AG04450 (cell line): Measurements from ENCODE around the gene ZCCHC2. TPM values are rescaled to one million over a fixed set of nuclear protein-coding genes. Genes with fewer than 3 reads are reported as not detected.

Source experiments
- CTCF ChIA-PET: fragments of 300-600, 350-600 bp; formaldehyde crosslinking; extraction: SDS; loops from one replicate; lab custom pipeline; 2022; ENCODE audit warnings: antibody characterized with exemption, inconsistent platforms; lab: Charles Lee
- POLR2A ChIA-PET: fragments of 350-600 bp; formaldehyde crosslinking; extraction: SDS; loops from one replicate; lab custom pipeline; 2021; ENCODE audit warnings: antibody characterized with exemption, inconsistent platforms; lab: Yijun Ruan, JAX
- DNase-seq: peaks from one replicate; pipeline ENCODE4 v3.0.0-alpha.2; 2011; ENCODE audit warnings: low read depth, low spot score
- H3K27ac ChIP-seq: one replicate; pipeline ENCODE4 v1.5.1; 2012; ENCODE audit warnings: low read depth, low read length, control low read depth
- H3K27me3 ChIP-seq: one replicate; pipeline ENCODE4 v1.6.0; 2012; ENCODE audit warnings: low read length; ENCODE audit not compliant: control insufficient read depth, insufficient read depth
- H3K4me3 ChIP-seq: 2 replicates; pipeline ENCODE4 v1.5.1; 2011; ENCODE audit warnings: mild to moderate bottlenecking, low read depth, low read length, control low read depth
- H3K9me3 ChIP-seq: 2 replicates; pipeline ENCODE4 v1.5.1; 2012; ENCODE audit warnings: low read length; ENCODE audit not compliant: control insufficient read depth, insufficient read depth
- CTCF ChIP-seq: IDR thresholded peaks from 2 replicates; pipeline ENCODE4 v1.5.1; 2011; ENCODE audit warnings: low read depth, low read length, control low read depth, inconsistent platforms
- polyA plus RNA-seq: library from polyadenylated mRNA; depleted of rRNA; stranded (reverse); fragments of >200 nt; gene quantifications from 2 replicates; pipeline ENCODE4 v1.2.3, GENCODE V29; 2011

The ZCCHC2 gene
- polyA plus RNA-seq, 1 experiment = 5.8 TPM

- CTCF ChIA-PET = interaction anchor here (0.6 to 7.5 kb wide), 96 partner anchors 9 to 853 kb away, joined by 3 to 211 read pairs (median 4); partner anchors contain the start of gene PHLPP1
- POLR2A ChIA-PET = no interaction called here
- H3K27me3 ChIP-seq = peaks cover 7% of the 10 kb centered on the region
- peak; percentile 30 for DNase-seq
- peak; percentile 96 for TF ChIP-seq CTCF
- no peak overlapping the region for H3K4me3 ChIP-seq
- H3K9me3 ChIP-seq = no peaks in the 10 kb centered on the region
- no peak overlapping the region for H3K27ac ChIP-seq
Measured at GRCh38 chr18:62586151-62586774, 63.4 kb downstream of the ZCCHC2 start.

GRCh38 chr18:62586781-62587487, 64.1 kb downstream of the ZCCHC2 start:
- POLR2A ChIA-PET = no interaction called here
- Histone ChIP-seq H3K27me3 (peaks cover 7% of the 10 kb centered on the region), H3K9me3 (no peaks in the 10 kb centered on the region), H3K27ac (no peak overlapping the region), H3K4me3 (no peak overlapping the region)
- CTCF ChIA-PET = interaction anchor here (0.6 to 7.5 kb wide), 90 partner anchors 8 to 852 kb away, joined by 3 to 211 read pairs (median 4); partner anchors contain the start of gene PHLPP1
- TF ChIP-seq CTCF = no peak
- DNase-seq = no peak

- CTCF ChIA-PET = interaction anchor here (1.1 to 7.5 kb wide), 11 partner anchors 10 to 851 kb away, joined by 3 to 211 read pairs (median 15); partner anchors contain the start of gene PHLPP1
- POLR2A ChIA-PET = interaction anchor here (0.5 kb wide), 1 partner anchor 33 kb away, joined by 4 read pairs; no protein-coding TSS in a partner anchor
- Histone ChIP-seq H3K27ac (no peak overlapping the region), H3K4me3 (no peak overlapping the region), H3K27me3 (peaks cover 7% of the 10 kb centered on the region), H3K9me3 (no peaks in the 10 kb centered on the region)
- DNase-seq = no peak
- TF ChIP-seq CTCF = no peak
Measured at GRCh38 chr18:62587689-62588088, 64.9 kb downstream of the ZCCHC2 start.

- ChIA-PET POLR2A (interaction anchor here (0.5 kb wide), 1 partner anchor 33 kb away, joined by 4 read pairs; no protein-coding TSS in a partner anchor), CTCF (interaction anchor here (1.1 to 7.5 kb wide), 5 partner anchors 11 to 508 kb away, joined by 3 to 211 read pairs (median 40); no protein-coding TSS in a partner anchor)
- Histone ChIP-seq H3K27ac (no peak overlapping the region), H3K9me3 (no peaks in the 10 kb centered on the region), H3K27me3 (peaks cover 7% of the 10 kb centered on the region), H3K4me3 (no peak overlapping the region)
- no peak for DNase-seq
- TF ChIP-seq CTCF = no peak
Measured at GRCh38 chr18:62588217-62588616, 65.4 kb downstream of the ZCCHC2 start.
